Esophagus muscularis mucosa (tissue), 4 donors: ENCODE results near the gene PDE4D. TPM values are rescaled to one million over a fixed set of nuclear protein-coding genes. Genes with fewer than 3 reads are reported as not detected.

ENCODE experiments used
- DNase-seq: peaks from one replicate; pipeline ENCODE4 v3.0.0-alpha.2; 2017; ENCODE audit errors: extremely low spot score
- H3K27ac ChIP-seq, 4 donors: fragments of 200-600 bp; sonication (generic); replicated peaks in 1 of 4; 1 replicate in 3 of 4; 2 replicates in 1 of 4; pipeline ENCODE4 v1.5.1; 2016 to 2019; ENCODE audit warnings: mild to moderate bottlenecking in 1 of 4
- H3K27me3 ChIP-seq, 4 donors: fragments of 200-600 bp; sonication (generic); one replicate each; pipeline versions ENCODE4 v1.5.1 to v1.6.0; 2016 to 2019
- H3K36me3 ChIP-seq, 4 donors: fragments of 200-600 bp; sonication (generic); one replicate each; pipeline ENCODE4 v1.5.1; 2016 to 2019
- H3K4me1 ChIP-seq, 4 donors: fragments of 200-600 bp; sonication (generic); one replicate each; pipeline ENCODE4 v1.5.1; 2016 to 2019
- H3K4me3 ChIP-seq, 4 donors: fragments of 200-600 bp; sonication (generic); 1 replicate in 2 of 4; 2 replicates in 2 of 4; pipeline ENCODE4 v1.5.1; 2016 to 2019; ENCODE audit warnings: mild to moderate bottlenecking in 4 of 4, moderate library complexity in 1 of 4
- H3K9me3 ChIP-seq, 4 donors: fragments of 200-600 bp; sonication (generic); 1 replicate in 3 of 4; 2 replicates in 1 of 4; pipeline ENCODE4 v1.5.1; 2016 to 2019
- EP300 ChIP-seq: sonication (generic); formaldehyde crosslinking; IDR thresholded peaks from one replicate; pipeline ENCODE4 v1.6.1; 2017; ENCODE audit warnings: antibody characterized with exemption
- POLR2A ChIP-seq: fragments of 450-650 bp; IDR thresholded peaks from one replicate; pipeline ENCODE4 v1.6.1; 2017; ENCODE audit warnings: antibody characterized with exemption, moderate library complexity, mild to moderate bottlenecking, low read depth
- POLR2AphosphoS5 ChIP-seq, 2 donors: sonication (generic); formaldehyde crosslinking; IDR thresholded peaks; one replicate each; pipeline ENCODE4 v1.6.1; 2017; ENCODE audit warnings: antibody characterized with exemption in 2 of 2
- WGBS: methylation state at CpG from one replicate; pipeline ENCODE4 v1.1.5; 2018; 5-methylcytosine and 5-hydroxymethylcytosine counted together
- intact Hi-C: fragments of 100-400 bp; cut with DNase I; formaldehyde crosslinking; loops from one replicate; pipeline ENCODE4 v1.15.1; 2023
- total RNA-seq, 4 donors: library from RNA; depleted of rRNA; stranded (reverse); fragments of >200 nt; gene quantifications; one replicate each; pipeline versions ENCODE4 v1.1.0 to v1.2.1, GENCODE V29; 2016
- TF ChIP-seq, protein P1 (sequence below), 3 experiments: fragments of 200-600 bp in 2 of 3; fragments of 450-650 bp in 1 of 3; sonication (generic) in 2 of 3; IDR thresholded peaks; one replicate each; pipeline ENCODE4 v1.5.1; 2017 to 2019; ENCODE audit warnings: antibody characterized with exemption in 3 of 3, mild to moderate bottlenecking in 2 of 3, moderate library complexity in 1 of 3

The PDE4D gene
- total RNA-seq, 4 donors from 2014 or later = 39.2 to 87.0 (median 50.2) TPM

DNA sequence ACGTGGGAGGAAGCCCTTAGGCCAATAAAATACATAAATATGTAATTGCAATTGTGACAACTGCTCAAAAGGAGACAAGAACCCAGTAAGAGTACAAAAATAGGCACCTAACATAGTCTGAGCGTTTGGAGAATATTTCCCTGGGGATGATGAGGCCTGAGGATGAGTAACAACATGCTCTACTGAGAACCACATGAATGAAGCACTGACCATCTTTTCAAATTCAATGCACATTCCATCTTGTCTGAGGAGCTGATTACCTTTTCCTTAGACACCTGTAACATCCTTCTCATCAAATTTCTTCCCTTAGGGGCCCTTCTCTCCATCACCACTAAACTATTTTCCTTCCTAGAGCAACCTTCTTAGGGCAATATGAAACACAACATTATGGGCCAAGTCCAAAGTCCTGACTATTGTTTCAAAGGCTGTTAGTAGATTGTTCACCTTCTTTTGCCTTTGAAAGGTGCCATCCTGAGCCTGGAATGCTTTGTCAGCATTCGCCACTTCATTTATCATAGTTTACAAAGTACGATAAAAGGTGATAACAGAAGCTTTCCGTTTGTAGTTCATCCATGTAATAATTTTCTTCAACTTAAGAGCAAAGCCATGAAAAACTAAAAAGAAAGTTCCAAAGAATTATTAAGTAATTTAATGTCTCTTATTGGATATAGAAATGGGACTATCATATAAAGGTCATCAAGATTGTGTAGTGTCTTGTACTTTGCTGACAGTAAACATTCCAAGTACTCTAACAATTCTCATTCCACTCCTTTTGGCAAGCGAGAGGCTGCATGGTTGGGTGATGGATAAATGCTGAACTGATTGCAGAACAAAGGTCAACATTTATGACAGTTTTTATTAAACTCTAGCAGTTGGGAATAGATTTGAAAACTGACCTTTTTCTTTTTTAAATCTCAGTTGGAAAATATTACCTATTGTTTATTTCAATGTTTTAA is 471.3 kb downstream of the PDE4D start:
- DNase-seq = no peak
- Histone ChIP-seq H3K4me1 (peaks cover 0 to 23% (median 17%) of the 10 kb centered on the region in 4 donors), H3K27ac (no peak overlapping the region), H3K27me3 (no peaks in the 10 kb centered on the region), H3K4me3 (no peak overlapping the region), H3K36me3 (no peaks in the 10 kb centered on the region), H3K9me3 (no peaks in the 10 kb centered on the region)
- WGBS = 68% methylated on average over 6 of the region's 6 CpGs
- no peak for TF ChIP-seq EP300
- TF ChIP-seq POLR2A = no peak
- TF ChIP-seq, protein P1, sequence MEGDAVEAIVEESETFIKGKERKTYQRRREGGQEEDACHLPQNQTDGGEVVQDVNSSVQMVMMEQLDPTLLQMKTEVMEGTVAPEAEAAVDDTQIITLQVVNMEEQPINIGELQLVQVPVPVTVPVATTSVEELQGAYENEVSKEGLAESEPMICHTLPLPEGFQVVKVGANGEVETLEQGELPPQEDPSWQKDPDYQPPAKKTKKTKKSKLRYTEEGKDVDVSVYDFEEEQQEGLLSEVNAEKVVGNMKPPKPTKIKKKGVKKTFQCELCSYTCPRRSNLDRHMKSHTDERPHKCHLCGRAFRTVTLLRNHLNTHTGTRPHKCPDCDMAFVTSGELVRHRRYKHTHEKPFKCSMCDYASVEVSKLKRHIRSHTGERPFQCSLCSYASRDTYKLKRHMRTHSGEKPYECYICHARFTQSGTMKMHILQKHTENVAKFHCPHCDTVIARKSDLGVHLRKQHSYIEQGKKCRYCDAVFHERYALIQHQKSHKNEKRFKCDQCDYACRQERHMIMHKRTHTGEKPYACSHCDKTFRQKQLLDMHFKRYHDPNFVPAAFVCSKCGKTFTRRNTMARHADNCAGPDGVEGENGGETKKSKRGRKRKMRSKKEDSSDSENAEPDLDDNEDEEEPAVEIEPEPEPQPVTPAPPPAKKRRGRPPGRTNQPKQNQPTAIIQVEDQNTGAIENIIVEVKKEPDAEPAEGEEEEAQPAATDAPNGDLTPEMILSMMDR (IDR thresholded peaks at IDR 0.05) = no peak
- no peak for TF ChIP-seq POLR2AphosphoS5 (IDR thresholded peaks at IDR 0.05)
- intact Hi-C loops = no loop called here

DNA sequence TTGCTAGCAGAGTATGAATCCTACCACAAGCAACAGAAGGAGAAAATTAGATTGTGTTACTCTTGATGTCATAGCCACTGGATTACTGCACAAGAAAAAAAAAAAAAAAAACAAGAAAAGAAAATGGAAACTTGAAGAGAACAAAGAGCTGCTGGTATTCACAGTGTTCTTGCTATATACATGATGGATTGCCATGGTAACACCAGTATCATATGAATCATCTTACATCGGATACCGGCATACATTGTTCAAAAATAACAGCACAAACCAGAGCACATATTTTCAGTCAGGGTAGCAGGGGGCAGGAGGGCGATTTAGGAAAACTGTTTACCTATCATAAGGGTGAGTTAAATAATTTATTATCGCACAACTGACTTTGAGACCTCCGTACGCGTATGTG is 472.9 kb downstream of the PDE4D start:
- WGBS = 96% methylated on average over 7 of the region's 7 CpGs
- intact Hi-C loops = no loop called here
- TF ChIP-seq, protein P1 (IDR thresholded peaks at IDR 0.05) = no peak
- no peak for TF ChIP-seq POLR2A
- no peak for TF ChIP-seq POLR2AphosphoS5 (IDR thresholded peaks at IDR 0.05)
- TF ChIP-seq EP300 = no peak

DNA sequence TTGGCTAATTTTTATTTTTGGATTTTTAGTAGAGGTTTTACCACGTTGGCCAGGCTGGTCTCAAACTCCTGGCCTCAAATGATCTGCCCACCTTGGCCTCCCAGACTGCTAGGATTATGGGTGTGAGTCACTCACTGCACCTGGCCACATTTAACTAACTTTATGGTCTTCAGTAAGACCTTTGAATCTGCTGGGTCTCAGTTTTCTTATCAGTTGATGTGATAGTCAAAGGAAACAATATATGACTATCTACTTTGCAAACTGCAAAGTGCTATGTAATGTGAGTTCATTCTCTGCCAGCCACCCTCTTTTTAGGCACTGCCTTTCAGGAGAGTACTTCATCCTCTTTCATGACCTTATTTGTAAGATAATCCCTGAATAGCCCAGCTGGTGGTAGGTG is 474.7 kb downstream of the PDE4D start:
- Histone ChIP-seq H3K9me3 (no peaks in the 10 kb centered on the region), H3K27me3 (no peaks in the 10 kb centered on the region), H3K4me3 (no peak overlapping the region), H3K27ac (no peak overlapping the region), H3K36me3 (no peaks in the 10 kb centered on the region), H3K4me1 (peaks cover 0 to 23% (median 17%) of the 10 kb centered on the region in 4 donors)
- TF ChIP-seq POLR2AphosphoS5 (IDR thresholded peaks at IDR 0.05) (no peak), POLR2A (no peak), EP300 (no peak)
- TF ChIP-seq, protein P1 (IDR thresholded peaks at IDR 0.05) = no peak
- intact Hi-C loops = no loop called here
- 63% methylated on average over 1 of the region's 1 CpG for WGBS
- DNase-seq = no peak

More for the DNA sequence above, 472.9 kb downstream of the PDE4D start:
- Histone ChIP-seq H3K27me3 (no peaks in the 10 kb centered on the region), H3K36me3 (no peaks in the 10 kb centered on the region), H3K4me1 (peaks cover 0 to 23% (median 17%) of the 10 kb centered on the region in 4 donors), H3K27ac (no peak overlapping the region), H3K9me3 (no peaks in the 10 kb centered on the region), H3K4me3 (no peak overlapping the region)
- DNase-seq = no peak

DNA sequence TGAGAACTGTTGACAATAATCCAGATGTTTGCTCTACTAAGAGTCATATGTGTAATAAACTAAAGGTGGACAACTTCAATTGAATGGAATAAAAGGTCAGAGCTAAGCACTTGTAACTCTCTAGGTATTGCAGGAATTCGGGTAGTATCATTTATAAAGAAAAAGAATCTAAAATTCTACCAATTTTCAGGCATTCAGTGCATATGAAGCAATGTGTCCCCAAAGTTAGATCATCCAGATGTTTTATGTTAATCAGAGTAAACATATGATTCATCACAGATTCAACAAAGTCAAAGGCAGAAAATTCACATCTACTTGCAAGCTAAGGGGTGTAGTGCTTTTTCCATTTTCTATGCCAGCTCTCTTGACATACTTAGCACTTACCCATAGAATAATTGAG is 477.1 kb downstream of the PDE4D start:
- TF ChIP-seq EP300 (no peak), POLR2AphosphoS5 (IDR thresholded peaks at IDR 0.05) (no peak), POLR2A (no peak)
- TF ChIP-seq, protein P1 (IDR thresholded peaks at IDR 0.05) = no peak
- intact Hi-C loops = no loop called here
- Histone ChIP-seq H3K36me3 (no peaks in the 10 kb centered on the region), H3K27ac (no peak overlapping the region), H3K27me3 (no peaks in the 10 kb centered on the region), H3K4me3 (no peak overlapping the region), H3K4me1 (peaks cover 0 to 6% (median 0%) of the 10 kb centered on the region in 4 donors), H3K9me3 (no peaks in the 10 kb centered on the region)
- no peak for DNase-seq
- 73% methylated on average over 1 of the region's 1 CpG for WGBS
